Stimulated activated naive CD4-positive, alpha-beta T cell treated with Interleukin-2 at 50 U/mL for 16 hours (primary cell): ENCODE measurements around the gene HOXA13.

Experiments
- DNase-seq: peaks from one replicate; lab custom pipeline; 2025; lab: John Stamatoyannopoulos, UW

Gene HOXA13

DNA sequence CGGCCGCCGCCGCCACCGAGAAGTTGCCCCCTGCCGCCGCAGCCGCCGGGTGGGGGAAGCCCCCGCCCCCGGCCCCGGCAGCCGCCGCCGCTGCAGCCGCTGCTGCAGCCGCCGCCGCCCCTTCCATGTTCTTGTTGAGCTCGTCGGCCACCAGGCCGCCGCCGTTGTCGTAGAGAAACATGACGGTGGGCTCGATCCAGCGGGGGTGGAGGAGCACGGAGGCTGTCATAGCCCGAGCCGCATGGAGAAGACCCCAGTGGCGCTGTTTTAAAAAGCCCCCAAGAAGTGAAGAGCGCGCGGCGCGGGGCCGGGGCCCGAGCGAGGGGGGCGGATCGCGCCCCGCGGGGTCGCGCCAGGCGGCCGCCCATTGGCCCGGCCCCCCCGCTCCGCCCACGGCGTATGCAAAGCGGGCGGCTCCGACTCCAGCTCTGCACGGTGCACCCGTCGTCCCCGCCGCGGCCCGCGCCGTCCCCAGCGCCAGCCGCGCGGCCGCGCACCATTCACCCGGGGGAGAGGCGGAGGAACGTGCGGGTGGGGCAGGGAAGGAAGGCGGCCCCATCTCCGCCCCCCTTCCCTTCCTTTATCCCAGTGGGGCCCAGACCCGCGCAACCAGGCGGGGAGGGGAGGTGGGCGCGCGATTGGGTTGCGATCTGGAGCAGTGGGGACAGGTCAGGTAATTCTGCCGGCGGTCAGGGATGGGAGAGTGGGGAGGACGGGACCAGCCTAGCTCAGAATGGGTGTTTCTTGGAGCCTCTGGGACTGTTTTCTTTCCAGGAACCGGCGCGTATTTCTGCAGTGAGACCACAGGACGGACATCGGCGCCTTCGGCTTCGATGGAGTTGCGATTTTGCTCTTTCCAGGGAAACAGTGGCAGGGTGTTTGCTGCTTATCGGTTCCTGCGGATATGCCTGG is at the start of gene HOXA13:
Gene HOXA13 (minus strand): TSS at position 243 of the 912 bp plus-strand sequence. CDS start 14 bp downstream, at position 229.
- no peak for DNase-seq

DNA sequence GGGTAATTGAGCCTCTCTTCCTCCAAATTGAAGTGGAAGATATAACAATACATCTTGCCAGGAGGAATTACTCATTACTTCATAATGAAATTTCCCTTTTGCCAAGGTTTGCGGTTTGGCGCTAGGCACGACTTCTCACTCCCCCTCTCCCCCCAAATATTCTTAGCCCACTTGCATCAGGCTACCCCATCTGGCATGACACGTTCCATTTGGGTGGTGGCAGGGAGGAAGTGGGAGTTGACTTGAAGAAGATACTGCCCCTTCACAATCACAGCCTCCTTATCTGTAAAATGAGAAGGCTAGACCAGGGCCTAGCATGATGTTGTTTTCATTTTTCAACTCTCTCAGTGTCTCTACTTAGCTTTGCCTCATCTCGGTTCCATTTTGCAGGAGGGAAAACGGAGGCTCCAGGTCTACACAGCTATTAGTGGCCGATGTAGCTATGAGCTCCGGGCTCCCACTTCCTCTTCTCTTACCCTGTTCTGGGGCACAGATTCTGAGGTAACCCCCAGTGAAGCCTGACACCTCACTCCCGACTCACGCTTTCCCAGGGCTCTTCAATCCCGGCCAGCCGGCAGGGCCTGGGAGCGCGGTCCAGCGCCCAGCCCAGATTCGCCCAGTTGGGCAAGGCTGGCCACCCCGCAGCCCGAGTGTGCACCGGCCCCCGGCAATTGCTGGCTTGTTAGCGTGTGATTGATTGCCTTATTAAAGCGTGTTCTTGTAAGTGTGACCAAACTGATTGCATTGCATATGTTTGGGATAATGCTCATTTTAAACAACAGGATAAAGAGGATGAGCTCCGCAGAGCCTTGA is 49.2 kb upstream of the HOXA13 start:
- DNase-seq, result no peak

DNA sequence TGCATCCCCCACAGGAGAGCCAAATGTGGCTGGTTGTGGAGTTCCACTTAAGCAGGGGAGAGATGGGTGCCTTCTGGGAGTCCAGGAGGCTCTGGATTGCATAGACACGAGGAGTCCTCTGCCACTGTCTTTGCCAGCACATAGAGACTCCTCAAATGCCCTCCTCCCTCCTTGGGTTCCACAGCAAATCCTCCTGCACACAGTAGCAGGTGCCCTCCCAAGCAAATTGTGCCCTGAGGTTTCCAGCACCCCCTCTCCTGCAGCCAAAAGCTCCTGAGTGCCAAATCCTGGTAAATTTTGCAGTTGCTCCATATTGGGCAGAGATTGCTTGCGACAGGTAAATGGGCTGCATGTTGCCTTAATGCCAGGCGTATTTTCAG is 48.5 kb upstream of the HOXA13 start:
- no peak for DNase-seq

DNA sequence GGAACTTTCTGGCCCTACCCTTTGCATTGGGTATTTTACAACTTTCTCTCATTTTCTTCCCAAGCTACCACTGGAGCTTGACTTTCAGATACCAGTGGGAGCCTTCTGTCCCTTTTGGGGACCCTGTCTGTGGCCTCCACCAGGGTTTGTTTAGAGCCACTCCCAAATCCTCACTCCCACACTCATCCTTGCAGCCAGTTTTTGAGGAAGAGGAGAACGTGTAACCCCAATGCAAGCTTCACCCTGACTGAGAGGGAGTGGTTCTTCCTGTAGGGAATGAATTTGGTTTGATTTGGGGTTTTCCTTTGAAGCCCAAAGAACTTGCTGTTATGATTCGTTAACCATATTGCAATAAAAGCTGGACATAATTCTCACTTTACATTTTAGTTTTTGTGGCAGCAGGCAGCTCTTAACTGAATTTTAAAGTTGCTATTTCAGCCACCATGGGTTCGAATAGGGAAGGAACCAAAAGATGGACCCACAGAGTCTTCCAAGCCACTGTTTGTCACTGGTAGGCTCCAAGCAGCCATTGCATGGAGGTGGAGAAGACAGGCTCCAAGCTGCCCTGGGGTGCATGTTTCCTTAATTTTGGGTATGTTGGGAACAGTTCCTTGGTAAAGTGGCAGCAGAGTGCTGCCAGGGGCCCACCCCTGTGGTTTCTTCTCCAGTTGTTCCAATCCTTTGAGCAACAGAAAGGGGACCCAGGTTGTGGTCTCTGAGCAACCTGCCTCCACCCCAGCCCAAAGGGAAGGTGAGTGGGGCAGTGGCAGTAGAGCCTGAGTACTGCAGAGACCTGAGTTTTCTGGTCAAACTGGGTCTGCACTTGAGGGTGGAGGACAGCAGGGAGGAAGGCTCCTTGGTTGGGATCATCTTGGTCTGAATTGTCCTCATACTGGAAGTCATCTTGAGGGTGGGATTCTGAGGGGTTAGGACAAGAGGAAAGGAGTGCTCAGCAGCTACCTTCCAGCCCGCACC is 47.8 kb upstream of the HOXA13 start:
- DNase-seq, result no peak

DNA sequence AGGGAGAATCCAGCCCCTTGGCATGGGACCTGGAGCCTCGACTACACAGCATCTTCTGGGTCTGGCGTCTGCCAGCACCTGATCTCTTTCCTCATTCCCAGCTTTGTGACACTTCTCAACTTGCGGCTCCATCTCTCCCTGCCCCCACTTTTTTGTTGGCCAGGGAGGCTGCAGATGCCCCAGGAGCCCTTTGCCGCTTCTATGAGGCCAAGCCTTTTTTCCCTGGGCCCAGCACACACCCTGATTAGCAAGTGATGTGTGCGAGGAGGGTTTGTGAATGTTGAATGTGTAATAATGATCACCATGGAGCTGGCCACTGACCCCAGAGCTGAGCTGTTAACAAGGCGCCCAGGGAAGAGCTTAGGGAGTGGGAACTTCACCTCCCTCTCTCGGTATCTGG is 47.1 kb upstream of the HOXA13 start:
- no peak for DNase-seq

DNA sequence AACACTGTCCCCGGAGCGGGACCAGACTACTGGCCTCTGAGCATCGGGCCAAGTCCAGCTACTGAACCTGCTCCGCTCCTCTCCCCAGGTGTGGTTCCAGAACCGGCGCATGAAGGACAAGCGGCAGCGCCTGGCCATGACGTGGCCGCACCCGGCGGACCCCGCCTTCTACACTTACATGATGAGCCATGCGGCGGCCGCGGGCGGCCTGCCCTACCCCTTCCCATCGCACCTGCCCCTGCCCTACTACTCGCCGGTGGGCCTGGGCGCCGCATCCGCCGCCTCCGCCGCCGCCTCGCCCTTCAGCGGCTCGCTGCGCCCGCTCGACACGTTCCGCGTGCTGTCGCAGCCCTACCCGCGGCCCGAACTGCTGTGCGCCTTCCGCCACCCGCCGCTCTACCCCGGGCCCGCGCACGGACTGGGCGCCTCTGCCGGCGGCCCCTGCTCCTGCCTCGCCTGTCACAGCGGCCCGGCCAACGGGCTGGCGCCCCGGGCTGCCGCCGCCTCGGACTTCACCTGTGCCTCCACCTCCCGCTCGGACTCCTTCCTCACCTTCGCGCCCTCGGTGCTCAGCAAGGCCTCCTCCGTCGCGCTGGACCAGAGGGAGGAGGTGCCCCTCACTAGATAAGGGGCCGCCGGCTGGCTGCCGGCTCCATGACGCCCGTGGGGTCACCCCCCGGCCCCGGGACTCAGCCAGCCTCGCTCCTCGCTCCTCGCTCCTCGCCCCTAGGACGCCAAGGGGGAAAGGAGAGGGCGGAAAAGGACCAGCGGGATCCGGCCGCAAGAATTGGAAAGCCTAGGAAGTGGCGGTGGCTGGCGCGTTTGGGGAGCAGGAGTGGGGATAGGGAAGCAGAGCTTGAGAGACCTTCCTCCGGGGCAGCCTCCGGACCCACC is 46.2 kb upstream of the HOXA13 start:
- DNase-seq, result no peak

DNA sequence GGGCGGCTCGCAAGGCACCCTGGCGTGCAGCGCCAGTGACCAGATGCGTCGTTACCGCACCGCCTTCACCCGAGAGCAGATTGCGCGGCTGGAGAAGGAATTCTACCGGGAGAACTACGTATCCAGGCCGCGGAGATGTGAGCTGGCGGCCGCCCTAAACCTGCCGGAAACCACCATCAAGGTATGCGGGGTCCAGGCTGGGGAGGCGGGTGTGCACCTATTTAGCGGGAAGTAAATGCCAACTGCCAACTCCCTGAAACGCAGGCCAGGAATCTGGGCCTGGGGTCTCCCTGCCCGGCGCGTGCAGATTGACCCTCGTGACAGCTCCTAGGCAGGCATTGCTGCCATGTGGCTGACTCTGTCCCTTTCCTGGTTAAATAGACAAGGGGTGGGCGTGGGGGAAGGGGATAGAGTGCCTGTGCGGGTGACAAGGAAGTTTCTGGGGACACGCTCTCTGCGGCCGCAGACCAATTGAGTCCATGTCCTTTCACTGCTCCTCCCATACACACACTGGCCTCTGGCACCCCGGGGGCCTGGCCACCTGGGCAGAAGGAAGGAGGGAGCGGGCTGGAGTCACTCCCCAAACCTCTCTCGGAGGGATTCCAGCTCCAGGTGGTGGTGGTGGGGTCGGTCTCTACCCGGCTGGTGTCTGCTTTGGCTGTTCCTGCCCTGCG is 45.4 kb upstream of the HOXA13 start:
- DNase-seq, result no peak

DNA sequence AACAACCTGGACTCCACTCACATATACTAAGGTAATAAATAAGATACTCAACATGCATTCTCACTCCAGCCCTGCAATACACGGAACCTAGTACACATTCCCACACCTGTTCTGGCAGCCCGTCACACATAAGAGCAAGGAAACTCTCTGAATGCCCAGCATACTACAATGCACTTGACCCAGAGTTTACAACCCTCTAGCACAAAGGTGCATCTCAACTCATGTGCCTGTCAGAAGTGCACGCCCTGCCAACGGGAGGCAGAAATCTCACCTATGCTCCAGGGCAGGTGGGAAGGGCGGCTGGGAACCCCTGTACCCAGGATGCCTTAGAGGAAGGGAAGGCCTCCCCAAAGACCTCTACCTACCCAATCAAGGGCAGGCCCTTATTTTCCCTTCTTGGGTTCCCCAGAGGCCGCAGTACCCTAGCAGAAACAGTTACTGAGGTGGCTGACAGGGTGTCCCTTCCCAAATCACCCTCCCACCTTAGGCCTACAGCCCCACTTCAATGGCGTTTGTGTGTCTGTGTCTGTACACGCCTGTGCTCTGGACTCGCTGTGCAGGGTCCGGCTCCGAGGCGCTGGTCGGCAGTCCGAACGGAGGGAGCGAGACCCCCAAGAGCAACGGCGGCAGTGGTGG is 44.7 kb upstream of the HOXA13 start:
- DNase-seq, result no peak

DNA sequence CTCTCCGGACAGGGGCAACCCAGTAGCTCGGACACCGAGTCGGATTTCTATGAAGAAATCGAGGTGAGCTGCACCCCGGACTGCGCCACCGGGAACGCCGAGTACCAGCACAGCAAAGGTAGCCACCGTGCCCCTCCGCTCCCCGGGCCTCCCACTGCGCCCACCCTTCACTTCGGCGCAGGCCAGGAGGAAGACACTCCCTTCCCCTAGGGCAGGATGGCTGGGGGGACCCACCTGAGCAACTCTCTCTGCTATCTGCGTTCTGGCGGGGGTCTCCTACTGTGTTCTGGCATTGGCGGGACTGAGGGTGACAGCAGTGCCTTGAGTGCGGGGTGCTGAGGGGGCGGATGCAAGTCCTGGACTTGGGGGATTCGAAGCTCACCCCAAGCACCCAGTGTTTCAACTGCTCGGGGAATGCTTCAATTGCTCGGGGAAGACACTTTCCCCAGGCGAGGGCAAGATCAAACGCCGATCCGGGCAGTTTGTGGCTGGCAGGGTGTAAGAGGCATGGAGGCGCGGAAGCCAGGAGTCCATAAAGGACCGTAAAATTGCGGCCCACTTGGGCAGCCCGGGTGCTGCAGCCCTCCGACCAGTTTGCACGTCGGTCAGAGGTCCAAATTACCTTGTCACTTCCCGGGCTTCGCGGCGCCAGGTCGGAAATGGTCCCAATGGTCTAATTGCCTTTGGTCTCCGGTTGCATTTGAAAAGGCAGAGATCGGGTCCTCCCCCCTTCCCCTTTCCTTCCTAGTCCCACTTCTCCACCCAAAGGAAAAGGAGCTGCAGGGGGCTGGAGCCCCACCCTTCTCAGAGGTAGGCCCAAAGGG is 43.7 kb upstream of the HOXA13 start:
- no peak for DNase-seq

DNA sequence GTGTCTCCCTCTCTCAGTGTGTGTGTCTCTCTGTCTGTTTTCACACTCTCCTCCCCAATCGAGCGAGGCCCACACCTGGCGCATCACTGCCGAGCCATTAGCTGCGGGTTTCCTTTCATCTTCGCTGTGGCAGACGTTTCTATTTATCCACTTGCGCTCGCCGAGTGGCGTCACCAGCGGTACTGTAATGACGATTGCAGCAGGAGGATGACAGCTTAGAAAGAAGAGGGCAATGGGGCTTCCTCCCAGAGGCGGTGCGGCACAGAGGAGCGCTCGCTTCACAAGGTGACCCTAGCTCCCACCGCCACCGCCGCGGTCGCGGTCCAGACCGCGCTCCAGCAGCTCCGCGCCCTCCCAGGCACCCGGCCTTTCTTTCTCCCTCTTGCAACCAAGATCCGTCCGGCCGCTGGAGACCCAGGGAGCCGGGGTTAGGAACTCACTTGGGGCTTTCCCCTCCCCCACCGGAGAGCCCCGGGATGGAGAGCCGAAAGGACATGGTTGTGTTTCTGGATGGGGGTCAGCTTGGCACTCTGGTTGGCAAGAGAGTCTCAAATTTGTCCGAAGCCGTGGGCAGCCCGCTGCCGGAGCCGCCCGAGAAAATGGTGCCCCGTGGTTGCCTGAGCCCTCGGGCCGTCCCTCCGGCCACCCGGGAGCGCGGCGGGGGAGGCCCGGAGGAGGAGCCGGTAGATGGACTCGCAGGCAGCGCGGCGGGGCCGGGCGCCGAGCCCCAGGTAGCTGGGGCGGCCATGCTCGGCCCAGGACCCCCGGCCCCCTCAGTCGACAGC is 42.9 kb upstream of the HOXA13 start, which contains the start of gene EVX1:
Gene EVX1 (plus strand): TSS at position 248 of the 785 bp plus-strand sequence. CDS start 229 bp downstream, at position 477.
- no peak for DNase-seq

DNA sequence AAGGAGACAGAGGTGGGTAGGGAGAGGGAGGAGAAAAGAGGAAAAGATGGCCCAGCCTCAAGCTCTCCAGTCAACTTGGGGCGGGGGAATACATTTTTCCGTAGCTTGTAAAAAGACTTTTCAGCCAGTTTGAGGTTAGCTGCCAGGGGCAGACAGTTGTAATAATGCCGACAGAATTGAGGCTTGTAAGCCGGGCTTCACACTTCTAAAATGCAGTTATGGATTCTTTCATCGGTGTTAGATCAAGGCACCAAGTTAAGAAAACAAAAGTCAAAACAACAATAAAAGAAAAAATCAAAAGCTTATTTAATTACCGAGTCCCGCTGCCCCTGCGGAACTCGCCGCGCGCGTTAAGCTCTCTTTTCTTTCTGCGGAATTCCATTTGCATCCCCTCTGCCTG is 42.3 kb upstream of the HOXA13 start:
- DNase-seq, result no peak

DNA sequence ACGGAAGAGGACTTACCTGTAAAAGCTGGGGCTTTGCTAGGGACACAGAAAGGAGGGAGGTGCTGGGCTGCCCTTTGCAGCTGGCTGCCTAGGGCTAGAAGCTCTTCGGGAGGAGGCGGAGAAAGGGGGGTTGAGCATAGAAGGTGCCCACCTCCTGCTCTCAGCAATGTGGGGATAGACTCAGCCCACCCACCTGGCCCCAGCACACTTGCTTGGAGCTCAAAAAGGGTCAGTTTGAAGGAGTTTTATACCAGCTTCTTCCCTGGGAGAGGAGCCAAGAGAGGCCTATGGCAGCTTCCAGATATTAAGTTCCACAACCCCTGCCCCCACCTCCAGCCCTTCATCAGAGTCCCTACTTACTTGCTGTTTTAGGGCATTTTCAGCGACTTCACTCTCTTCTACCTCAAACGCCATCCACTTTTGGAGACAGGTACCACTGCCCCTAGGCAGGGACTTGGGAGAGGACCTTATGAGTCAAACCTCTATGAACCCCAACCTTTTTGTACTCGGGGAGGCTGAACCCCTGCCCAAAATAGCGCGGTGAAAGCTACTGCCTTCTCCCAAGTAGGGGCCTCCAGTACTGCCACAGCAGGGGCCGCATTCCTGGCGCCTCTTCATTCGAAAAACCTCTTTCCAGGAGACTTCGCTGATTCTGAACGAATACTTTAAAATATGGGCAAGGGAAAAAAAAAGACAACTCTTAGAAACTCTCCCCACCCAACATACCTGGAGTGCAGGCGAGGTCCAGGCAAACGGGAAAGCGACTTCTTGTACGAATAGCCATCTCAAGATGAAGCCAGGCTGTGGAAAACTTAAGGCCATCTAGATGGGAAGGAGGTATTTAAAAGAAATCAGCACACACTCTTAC is 41.5 kb upstream of the HOXA13 start:
- DNase-seq, result no peak

DNA sequence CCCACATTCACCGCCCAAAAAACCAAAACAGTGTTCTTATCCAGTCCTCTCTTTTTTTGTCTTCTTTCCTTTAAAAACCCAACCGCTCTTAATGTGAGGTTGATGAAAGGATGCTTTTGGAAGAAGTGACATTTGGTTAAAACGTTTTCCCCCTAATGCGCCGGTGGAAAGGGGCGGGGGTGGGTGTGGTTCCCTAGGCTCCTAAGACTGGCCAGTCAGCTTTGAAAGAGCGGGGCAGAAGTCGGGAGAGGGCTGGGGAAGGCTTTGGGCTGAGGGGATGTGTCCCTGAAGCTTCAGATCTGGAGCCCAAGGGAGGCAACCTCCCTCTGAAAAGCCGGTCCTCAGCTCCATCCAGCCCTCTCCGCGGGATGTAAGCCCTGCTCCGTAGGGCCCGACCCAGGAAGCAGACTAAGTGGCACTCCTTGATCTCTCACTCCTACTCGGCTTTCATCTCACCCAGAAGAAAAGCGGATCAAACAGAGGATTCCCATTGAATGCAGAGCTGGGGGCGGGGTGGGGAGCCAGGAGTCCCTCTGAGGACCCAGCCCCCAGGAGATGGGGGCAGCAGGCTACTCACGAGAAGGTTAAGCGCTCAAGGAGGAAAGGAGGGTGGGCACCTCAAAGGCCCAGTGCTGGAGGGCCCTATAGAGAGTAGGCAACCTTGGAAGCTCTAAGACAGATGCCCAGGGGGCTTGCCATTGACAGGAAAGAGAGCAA is 40.3 kb upstream of the HOXA13 start:
- DNase-seq, result no peak

DNA sequence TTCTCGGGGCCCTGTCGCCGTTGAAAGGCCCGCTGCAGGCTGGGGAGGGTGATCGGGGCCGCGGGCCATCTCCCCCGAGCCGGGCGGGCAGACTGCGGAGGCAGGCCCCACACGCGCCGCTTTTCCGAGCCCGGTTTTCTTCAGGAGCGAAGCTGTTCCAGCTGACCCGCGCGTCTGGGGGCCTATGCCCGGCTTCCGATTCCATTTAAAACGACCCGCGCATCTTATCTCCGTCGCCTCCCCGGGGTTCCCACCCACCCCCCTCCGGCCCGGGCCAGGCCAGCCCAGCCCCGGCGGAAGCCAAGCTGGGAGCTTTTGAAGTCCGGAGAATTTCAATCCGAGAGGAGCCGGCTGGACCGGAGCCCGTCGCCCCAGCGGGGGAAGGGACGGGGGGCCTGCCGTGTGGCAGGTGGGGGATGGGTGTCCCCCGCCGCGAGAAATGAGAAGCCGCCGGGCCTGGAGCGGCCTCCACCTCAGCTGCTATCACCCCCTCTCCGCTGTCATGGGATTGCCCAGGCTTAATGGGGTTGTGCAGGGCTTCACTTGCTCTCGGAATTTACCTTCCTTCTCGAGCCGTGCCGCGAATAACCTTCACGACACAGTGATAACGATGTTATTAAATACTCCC is 39.6 kb upstream of the HOXA13 start:
- DNase-seq, result no peak

DNA sequence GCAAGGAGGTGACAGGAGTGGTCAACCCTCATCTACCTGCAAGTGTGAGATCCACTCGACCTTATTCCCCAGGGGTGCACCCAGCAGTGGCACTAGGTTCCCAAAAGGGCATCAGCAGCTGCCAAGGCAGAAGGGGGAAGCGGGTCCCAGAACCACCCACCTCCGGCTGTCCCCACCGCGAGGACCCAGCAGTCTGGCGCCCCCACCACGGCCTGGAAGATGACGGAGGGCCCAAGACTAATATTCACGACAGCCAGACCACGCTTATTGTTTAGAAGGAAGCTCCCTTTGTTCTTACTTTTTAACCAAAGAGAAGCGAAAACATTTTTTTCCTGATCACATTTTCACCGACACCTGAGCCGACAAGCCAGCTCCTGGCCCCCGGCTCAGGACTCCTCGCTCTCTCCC is 39.1 kb upstream of the HOXA13 start:
- DNase-seq, result no peak
